Lower leg skin (tissue), 4 donors: Measurements from ENCODE around the gene KRTAP5-1. TPM values are rescaled to one million over a fixed set of nuclear protein-coding genes. Genes with fewer than 3 reads are reported as not detected.
"Not testable (repeated sequence)": the region's sequence is repeated elsewhere in the genome, so short reads cannot be mapped to it uniquely, and the experiment has no call there.

Experiments used
- DNase-seq, 2 donors: peaks; one replicate each; pipeline ENCODE4 v3.0.0-alpha.2; 2019; ENCODE audit warnings: low spot score in 2 of 2
- H3K4me3 ChIP-seq: fragments of 200-600 bp; sonication (generic); 2 replicates; pipeline ENCODE4 v1.5.1; 2017; ENCODE audit warnings: mild to moderate bottlenecking, low read depth; ENCODE audit not compliant: poor library complexity, severe bottlenecking
- POLR2A ChIP-seq, 2 donors: fragments of 450-650 bp; IDR thresholded peaks; one replicate each; pipeline ENCODE4 v1.6.1; 2016 to 2017; ENCODE audit warnings: antibody characterized with exemption in 2 of 2, mild to moderate bottlenecking in 1 of 2, moderate library complexity in 1 of 2
- WGBS, 2 donors: methylation state at CpG; one replicate each; pipeline ENCODE4 v1.1.5; 2018; 5-methylcytosine and 5-hydroxymethylcytosine counted together
- intact Hi-C: fragments of 100-400 bp; cut with DNase I; formaldehyde crosslinking; loops from one replicate; pipeline ENCODE4 v1.15.0; 2023; ENCODE audit warnings: low total_unique reads
- total RNA-seq, 4 donors: library from RNA; depleted of rRNA; stranded (reverse); fragments of >200 nt; gene quantifications; one replicate each; pipeline ENCODE4 v1.1.0, GENCODE V29; 2016
- TF ChIP-seq, protein P1 (sequence below), 3 donors: fragments of 450-650 bp; IDR thresholded peaks; one replicate each; pipeline ENCODE4 v1.5.1; 2016; ENCODE audit warnings: antibody characterized with exemption in 3 of 3, mild to moderate bottlenecking in 3 of 3, moderate library complexity in 2 of 3

KRTAP5-1 gene
- total RNA-seq, 4 donors from 2014 or later: 8.1 TPM; not detected in 3

DNA sequence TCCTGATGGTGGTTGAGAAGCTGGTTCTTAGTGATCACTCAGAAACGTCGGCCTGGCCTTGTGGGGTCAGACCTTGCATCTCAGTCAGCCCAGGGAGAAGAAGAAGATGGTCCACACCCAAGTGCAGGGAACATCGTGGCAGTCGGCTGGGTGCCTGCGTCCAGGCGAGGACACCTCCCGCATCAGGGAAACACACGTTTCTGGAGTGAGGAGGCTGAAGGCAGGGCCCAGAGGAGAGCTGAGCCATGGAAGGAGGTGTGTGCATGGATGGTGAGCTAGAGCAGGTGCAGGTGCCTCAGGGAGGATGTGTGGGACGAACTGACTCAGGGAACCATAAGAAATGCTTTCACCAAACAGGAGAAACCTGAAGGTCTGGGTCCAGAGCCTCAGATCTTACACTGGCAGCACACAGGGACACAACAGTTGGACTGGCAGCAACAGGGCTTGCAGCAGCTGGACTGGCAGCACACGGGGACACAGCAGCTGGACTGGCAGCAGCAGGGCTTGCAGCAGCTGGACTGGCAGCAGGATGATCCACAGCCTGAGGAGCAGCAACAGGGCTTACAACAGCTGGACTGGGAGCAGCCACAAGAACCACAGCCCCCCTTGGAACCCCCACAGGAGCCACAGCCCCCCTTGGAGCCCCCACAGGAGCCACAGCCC is 12.4 kb upstream of the KRTAP5-1 start:
- intact Hi-C loops: no loop called here
- no peak overlapping the region for H3K4me3 ChIP-seq
- no peak for DNase-seq
- TF ChIP-seq, protein P1, sequence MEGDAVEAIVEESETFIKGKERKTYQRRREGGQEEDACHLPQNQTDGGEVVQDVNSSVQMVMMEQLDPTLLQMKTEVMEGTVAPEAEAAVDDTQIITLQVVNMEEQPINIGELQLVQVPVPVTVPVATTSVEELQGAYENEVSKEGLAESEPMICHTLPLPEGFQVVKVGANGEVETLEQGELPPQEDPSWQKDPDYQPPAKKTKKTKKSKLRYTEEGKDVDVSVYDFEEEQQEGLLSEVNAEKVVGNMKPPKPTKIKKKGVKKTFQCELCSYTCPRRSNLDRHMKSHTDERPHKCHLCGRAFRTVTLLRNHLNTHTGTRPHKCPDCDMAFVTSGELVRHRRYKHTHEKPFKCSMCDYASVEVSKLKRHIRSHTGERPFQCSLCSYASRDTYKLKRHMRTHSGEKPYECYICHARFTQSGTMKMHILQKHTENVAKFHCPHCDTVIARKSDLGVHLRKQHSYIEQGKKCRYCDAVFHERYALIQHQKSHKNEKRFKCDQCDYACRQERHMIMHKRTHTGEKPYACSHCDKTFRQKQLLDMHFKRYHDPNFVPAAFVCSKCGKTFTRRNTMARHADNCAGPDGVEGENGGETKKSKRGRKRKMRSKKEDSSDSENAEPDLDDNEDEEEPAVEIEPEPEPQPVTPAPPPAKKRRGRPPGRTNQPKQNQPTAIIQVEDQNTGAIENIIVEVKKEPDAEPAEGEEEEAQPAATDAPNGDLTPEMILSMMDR (IDR thresholded peaks at IDR 0.05): no peak
- TF ChIP-seq POLR2A (IDR thresholded peaks at IDR 0.05): no peak
- 72 to 81% methylated on average over 10 of the region's 10 CpGs for WGBS, 2 donors

DNA sequence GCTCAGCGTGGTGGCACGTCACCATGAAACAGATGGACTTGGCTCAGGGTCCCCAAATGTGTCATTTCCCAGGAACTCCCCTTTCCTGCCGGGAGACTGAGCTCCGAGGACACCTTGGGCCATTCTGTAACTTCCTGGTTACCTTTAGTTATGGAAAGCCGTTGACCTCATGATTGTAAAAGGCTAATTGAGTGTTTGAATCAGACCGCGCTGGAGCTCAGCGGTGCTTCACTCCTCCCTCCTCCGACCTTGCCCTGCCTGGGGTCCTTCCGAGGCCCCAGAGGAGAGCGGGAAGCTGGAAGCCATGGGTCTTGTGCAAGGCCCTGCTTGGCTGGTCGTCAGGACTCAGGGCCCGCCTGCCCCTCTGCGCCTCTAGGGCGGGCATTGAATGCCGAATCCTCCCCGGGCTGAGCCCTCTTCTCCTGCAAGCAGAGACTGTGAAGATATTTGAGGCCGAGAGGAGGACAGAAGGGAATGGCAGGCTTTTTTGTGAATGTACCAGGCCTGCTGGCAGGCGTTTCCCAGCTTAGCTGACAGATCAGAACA is 11.6 kb upstream of the KRTAP5-1 start:
- WGBS, 2 donors: 63 to 69% methylated on average over 19 of the region's 19 CpGs
- DNase-seq, intact Hi-C loops, H3K4me3 ChIP-seq: not testable (repeated sequence)

DNA sequence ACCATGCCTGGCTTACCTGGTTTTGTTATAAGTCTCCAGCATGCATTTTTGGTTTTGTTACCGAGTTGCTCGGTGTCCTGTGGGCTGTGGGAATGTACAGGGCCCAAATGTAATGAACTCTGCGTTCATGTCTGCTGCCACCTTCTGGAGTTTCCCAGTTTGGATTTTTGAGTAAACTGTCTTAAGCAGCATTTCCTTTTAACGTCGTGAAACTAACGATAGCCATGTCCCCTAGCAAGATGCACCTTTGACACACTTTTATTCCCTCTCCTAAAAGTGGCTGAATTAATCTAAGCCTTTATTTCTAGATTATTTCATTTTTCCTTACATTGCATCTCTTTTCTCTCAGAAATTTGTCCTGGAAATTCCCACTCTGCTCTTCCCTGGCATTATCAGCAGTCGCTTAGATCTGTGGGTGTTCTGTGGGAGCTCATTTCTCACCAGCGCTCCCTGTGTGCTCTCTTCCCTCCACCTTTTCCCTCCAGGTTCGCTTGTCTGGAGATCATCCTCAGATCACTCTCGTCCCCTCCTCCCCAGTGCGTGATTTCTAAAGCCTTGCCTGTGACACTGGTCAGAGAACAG is 11.0 kb upstream of the KRTAP5-1 start:
- intact Hi-C loops, DNase-seq, H3K4me3 ChIP-seq: not testable (repeated sequence)
- WGBS, 2 donors: 52 to 66% methylated on average over 11 of the region's 11 CpGs

DNA sequence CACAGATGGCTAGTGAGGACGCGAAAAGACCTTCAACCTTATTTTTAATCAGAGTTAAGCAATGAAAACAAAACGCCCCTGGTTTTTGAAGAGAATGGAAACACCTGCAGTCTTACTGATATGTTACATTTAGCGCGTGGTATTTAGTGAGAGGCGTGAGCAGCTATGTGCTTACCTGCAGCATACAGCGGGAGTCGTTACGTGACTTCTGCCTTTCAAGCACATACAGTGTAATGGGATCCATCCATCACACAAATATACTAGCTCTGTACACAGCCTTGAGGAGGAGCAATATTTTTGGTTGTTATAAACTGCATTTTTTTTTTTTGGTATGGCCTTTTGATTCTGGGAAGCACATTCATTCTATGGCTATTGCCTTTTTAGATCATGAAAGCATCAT is 7.5 kb upstream of the KRTAP5-1 start:
- 81 to 82% methylated on average over 9 of the region's 9 CpGs for WGBS, 2 donors
- TF ChIP-seq, protein P1 (IDR thresholded peaks at IDR 0.05): no peak
- no peak for TF ChIP-seq POLR2A (IDR thresholded peaks at IDR 0.05)
- no peak for DNase-seq
- no peak overlapping the region for H3K4me3 ChIP-seq
- intact Hi-C loops: no loop called here

DNA sequence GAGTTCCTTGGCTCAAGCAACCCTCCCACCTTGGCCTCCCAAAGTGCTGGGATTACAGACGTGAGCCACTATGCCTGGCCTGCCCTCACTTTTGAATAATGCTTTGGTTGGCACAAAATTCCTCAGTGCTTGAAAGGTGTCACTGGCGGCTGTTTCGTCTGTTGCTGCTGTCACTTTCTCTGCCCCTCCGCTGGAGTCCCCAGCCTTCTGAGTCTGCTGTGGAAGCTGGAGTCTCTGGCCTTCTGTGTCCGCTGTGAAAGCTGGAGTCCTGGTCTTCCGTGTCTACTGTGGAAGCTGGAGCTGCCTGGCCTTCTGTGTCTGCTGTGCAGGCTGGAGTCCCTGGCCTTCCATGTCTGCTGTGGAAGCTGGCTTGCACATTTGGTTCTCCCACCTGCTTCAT is 4.9 kb upstream of the KRTAP5-1 start:
- intact Hi-C loops: no loop called here
- no peak overlapping the region for H3K4me3 ChIP-seq
- WGBS, 2 donors: 93 to 95% methylated on average over 6 of the region's 6 CpGs
- no peak for TF ChIP-seq POLR2A (IDR thresholded peaks at IDR 0.05)
- TF ChIP-seq, protein P1 (IDR thresholded peaks at IDR 0.05): no peak
- DNase-seq: no peak

DNA sequence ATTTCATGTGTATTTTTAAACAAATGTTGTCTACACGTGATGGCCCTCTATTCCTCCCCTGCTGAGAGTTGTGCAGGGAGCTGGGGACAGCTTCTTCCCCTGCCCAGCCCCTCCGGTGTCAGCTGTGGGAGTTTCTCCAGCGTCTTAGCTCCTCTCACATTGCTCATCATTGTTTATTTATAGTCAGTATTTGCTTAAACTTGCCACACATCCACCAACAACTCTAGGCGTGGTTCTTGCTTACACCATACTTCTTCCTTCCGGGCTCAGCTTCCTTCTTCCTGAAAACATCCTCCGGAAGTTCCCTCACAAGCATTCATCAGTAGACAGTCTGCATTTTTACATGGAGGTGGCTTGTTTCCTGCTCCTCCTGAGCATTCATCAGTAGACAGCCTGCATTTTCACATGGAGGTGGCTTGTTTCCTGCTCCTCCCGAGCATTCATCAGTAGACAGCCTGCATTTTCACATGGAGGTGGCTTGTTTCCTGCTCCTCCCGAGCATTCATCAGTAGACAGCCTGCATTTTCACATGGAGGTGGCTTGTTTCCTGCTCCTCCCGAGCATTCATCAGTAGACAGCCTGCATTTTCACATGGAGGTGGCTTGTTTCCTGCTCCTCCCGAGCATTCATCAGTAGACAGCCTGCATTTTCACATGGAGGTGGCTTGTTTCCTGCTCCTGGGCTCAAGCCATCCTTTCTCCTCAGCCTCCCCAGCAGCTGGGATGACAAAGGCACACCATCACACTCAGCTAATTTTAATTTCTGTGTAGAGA is 4.3 kb upstream of the KRTAP5-1 start:
- 19 to 25% methylated on average over 8 to 9 of the region's 10 CpGs for WGBS, 2 donors
- peak in 1 of 2 donors; percentile 49 for DNase-seq
- intact Hi-C loops, H3K4me3 ChIP-seq: not testable (repeated sequence)

DNA sequence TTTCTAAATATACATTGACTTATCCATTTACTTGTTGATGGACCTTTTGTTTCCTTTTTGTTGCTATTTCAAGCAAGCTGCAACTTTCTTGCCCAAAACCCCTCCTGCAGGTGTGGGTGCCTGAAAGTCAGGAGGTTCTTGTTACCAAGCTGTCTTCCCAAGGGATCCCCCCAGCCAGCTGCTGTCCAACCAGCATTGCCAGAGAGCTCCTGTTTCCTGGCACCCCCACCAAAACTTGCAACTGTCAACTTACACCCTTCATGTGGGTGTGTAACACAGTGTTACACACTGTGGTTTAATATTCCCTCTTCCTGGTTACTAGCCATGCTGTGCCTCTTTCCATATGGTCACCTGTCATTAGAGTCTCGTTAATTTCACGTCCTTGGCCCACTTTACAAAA is 1.6 kb upstream of the KRTAP5-1 start:
- DNase-seq: no peak
- no peak overlapping the region for H3K4me3 ChIP-seq
- 73 to 80% methylated on average over 2 of the region's 2 CpGs for WGBS, 2 donors
- intact Hi-C loops: no loop called here
- no peak for TF ChIP-seq POLR2A (IDR thresholded peaks at IDR 0.05)
- TF ChIP-seq, protein P1 (IDR thresholded peaks at IDR 0.05): no peak

DNA sequence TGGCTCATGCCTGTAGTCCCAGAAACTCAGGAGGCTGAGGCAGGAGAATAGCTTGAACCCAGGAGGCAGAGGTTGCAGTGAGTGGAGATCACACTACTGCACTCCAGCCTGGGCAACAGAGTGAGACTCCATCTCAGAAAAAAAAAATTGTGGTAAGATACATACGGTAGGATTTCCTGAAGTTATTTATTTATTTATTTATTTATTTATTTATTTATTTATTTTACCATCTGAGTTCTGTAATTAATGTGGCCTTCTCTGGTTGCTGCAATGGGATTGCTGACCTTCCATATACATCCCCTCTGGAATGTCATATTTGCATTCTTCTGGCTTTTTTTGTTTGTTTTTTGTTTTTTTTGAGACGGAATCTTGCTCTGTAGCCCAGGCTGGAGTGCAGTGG is 2.2 kb downstream of the KRTAP5-1 start:
- WGBS, 2 donors: 68 to 72% methylated on average over 2 of the region's 2 CpGs
- intact Hi-C loops, DNase-seq, H3K4me3 ChIP-seq: not testable (repeated sequence)
